ENCODE data around the gene TMEM98. TPM values are rescaled to one million over a fixed set of nuclear protein-coding genes. Genes with fewer than 3 reads are reported as not detected.

TMEM98 gene
- total and polyA plus RNA-seq, 2 of the 8 experiments (the other 6 are each of a cell fraction or from before 2014, with no cell fraction given) = 86.1 to 232 TPM

- H3K9me3 ChIP-seq (ENCODE audit: insufficient read depth in 2 of 2, low read depth in 1 of 2, low read length in 1 of 2) = no peaks in the 10 kb centered on the region
- H3K4me3 ChIP-seq (ENCODE audit: extremely low read depth in 1 of 4, insufficient read depth in 2 of 4, low read depth in 3 of 4, low read length in 4 of 4) = no peak overlapping the region
- H3K27ac ChIP-seq (ENCODE audit: low read depth, low read length) = no peak overlapping the region
- no peak overlapping the region for H3K23ac ChIP-seq (ENCODE audit: insufficient read length)
- H2AFZ ChIP-seq (ENCODE audit: low read length) = no peak overlapping the region
- H3K18ac ChIP-seq (ENCODE audit: extremely low read depth, low read length) = no peak overlapping the region
- no peak for DNase-seq (ENCODE audit: low read depth in 1 of 2, low spot score in 2 of 2)
- no peak overlapping the region for H3K14ac ChIP-seq (ENCODE audit: insufficient read length)
- no peak overlapping the region; the same call in 1 of the 2 replicates for H2BK5ac ChIP-seq (ENCODE audit: low read depth, low read length)
- H2BK120ac ChIP-seq (replicated peaks; ENCODE audit: low read depth, low read length) = no peak overlapping the region
- H3K4me2 ChIP-seq (ENCODE audit: insufficient read depth in 1 of 2, low read depth in 2 of 2, low read length in 2 of 2) = no peak overlapping the region
- H3K4ac ChIP-seq (replicated peaks; ENCODE audit: insufficient read length, low read depth, low read length) = no peak overlapping the region
- H3K36me3 ChIP-seq (ENCODE audit: control insufficient read depth in 2 of 4, insufficient read depth in 4 of 4, low read length in 3 of 4) = peaks cover 2 to 31% (median 17%) of the 10 kb centered on the region in 4 experiments; a peak in 7 of 8 replicates
- H3K23me2 ChIP-seq (ENCODE audit: low read depth, low read length) = peaks cover 17% of the 10 kb centered on the region
- no peak overlapping the region for H2BK12ac ChIP-seq (ENCODE audit: low read depth, low read length)
- peaks cover 5 to 25% (median 15%) of the 10 kb centered on the region in 4 experiments for H3K4me1 ChIP-seq (replicated peaks in 1 of 4; ENCODE audit: control insufficient read depth in 3 of 4, insufficient read depth in 4 of 4, low read length in 3 of 4)
- no peak overlapping the region for H2BK15ac ChIP-seq (ENCODE audit: low read length)
- WGBS, 2 experiments (ENCODE audit: extremely low coverage in 1 of 2, insufficient coverage in 1 of 2, insufficient read length in 1 of 2, insufficient replicate concordance in 2 of 2, low coverage in 1 of 2, low lambda C conversion rate in 2 of 2, missing lambda C conversion rate in 1 of 2) = 100% methylated on average over 1 of the region's 1 CpG; no CpG with 5 or more reads in 1 of the 2 experiments
- FAIRE-seq = no peak
- no peak overlapping the region for H4K91ac ChIP-seq (replicated peaks; ENCODE audit: insufficient read length, low read length)
- peaks cover 0 to 7% (median 6%) of the 10 kb centered on the region in 4 experiments; a peak in 3 of 7 replicates for H3K27me3 ChIP-seq (replicated peaks in 1 of 4; ENCODE audit: control insufficient read depth in 3 of 4, extremely low read depth in 1 of 4, insufficient read depth in 3 of 4, low read length in 3 of 4)
- no peak overlapping the region for H4K5ac ChIP-seq (ENCODE audit: insufficient read length, low read depth, low read length)
- ChIA-PET CTCF (ENCODE audit: partially characterized antibody) (interaction anchor here (0.7 to 4.8 kb wide), 3 partner anchors 10 to 162 kb away, joined by 3 to 43 read pairs (median 4); no protein-coding TSS in a partner anchor), POLR2A (ENCODE audit: partially characterized antibody) (interaction anchor here (1.3 kb wide), 1 partner anchor 49 kb away, joined by 3 read pairs; no protein-coding TSS in a partner anchor)
- no peak overlapping the region for H3K9ac ChIP-seq (replicated peaks in 1 of 4; ENCODE audit: extremely low read depth in 1 of 4, low read depth in 3 of 4, low read length in 3 of 4)
- peaks cover 2 to 4% of the 10 kb centered on the region in 2 experiments for H4K20me1 ChIP-seq (replicated peaks in 1 of 2; ENCODE audit: control insufficient read depth in 1 of 2, insufficient read depth in 2 of 2, low read length in 2 of 2)
- H2BK20ac ChIP-seq (ENCODE audit: low read length) = no peak overlapping the region
- H3K79me2 ChIP-seq (ENCODE audit: control insufficient read depth in 1 of 2, insufficient read depth in 2 of 2, low read length in 2 of 2) = peaks cover 4 to 15% of the 10 kb centered on the region in 2 experiments
- H2AK5ac ChIP-seq (ENCODE audit: low read depth, low read length) = no peak overlapping the region
- H3K56ac ChIP-seq (replicated peaks; ENCODE audit: insufficient read length, low read depth, low read length) = no peak overlapping the region
- H3K79me1 ChIP-seq (ENCODE audit: low read depth, low read length) = peaks cover 8% of the 10 kb centered on the region
- no peak overlapping the region for H4K8ac ChIP-seq (ENCODE audit: extremely low read depth, insufficient read depth, low read length)
- TF ChIP-seq CHD1 (IDR thresholded peaks at IDR 0.05; ENCODE audit: low read depth, low read length) (no peak), KDM5A (IDR thresholded peaks at IDR 0.05; ENCODE audit: low read length) (no peak), CTCF (IDR thresholded peaks at IDR 0.05; ENCODE audit: control extremely low read depth in 1 of 3, insufficient read depth in 1 of 3, low read depth in 1 of 3, low read length in 3 of 3) (no peak), SUZ12 (IDR thresholded peaks at IDR 0.05; ENCODE audit: low read length) (no peak), TAF1 (IDR thresholded peaks at IDR 0.05; ENCODE audit: low read depth, low read length) (no peak), ZNF274 (IDR thresholded peaks at IDR 0.05; ENCODE audit: borderline replicate concordance, extremely low read depth, low read length) (no peak), ATF3 (IDR thresholded peaks at IDR 0.05; ENCODE audit: insufficient read depth, low read depth, low read length) (no peak), CBX5 (IDR thresholded peaks at IDR 0.05; ENCODE audit: low read depth, low read length) (no peak), E2F6 (IDR thresholded peaks at IDR 0.05) (no peak), TEAD4 (IDR thresholded peaks at IDR 0.05; ENCODE audit: low read depth, low read length) (no peak)
Observed at GRCh38 chr17:32931686-32932085, 3.7 kb downstream of the TMEM98 start.
